ENCODE data around the gene PDZD4. TPM values are rescaled to one million over a fixed set of nuclear protein-coding genes. Genes with fewer than 3 reads are reported as not detected.

The PDZD4 gene
- total RNA-seq, 4 donors from 2014 or later: 2.0 to 6.3 (median 3.0) TPM

DNA sequence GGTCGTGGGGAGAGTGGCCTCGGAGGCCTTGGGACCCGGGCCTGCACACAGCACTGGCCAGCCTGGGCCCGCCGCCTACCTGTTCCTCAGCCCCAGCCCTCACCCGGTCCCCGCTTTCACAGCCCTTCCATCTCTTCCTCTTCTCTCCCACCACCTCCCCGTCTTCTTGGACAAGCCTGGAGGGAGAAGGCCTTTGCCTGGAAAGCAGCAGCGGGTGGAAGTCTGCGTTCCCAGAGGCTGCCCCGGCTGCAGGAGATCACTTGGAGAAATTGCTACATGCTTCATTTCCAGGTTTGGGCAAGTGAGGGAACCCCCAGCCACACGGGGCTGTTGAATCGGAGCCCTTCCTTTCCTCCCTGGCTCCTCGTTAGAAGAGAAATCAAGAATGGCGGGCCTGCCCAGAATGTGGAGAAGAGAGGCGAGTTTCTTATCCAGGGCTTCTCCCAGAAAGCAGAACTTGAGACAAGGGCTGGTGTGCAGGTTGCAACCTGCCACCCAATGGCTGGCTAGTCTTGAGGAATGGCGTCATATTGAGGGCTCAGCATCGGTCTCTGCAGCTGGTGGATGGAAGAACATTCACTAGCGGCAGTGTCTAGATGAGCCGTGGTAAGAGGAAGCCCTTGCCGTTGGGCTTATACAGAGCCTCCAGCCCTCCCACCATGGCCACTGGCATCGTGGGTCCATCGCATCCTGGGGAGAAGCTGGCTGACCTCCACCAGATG is 1.2 kb upstream of the PDZD4 start:
- Histone ChIP-seq H3K27me3 (peaks cover 15% of the 10 kb centered on the region), H3K36me3 (no peaks in the 10 kb centered on the region), H3K4me3 (no peak overlapping the region), H3K4me1 (peaks cover 18% of the 10 kb centered on the region), H3K27ac (no peak overlapping the region), H3K9me3 (no peaks in the 10 kb centered on the region)
- TF ChIP-seq POLR2AphosphoS5 (IDR thresholded peaks at IDR 0.05): no peak
- no peak for TF ChIP-seq POLR2A (IDR thresholded peaks at IDR 0.05)
- TF ChIP-seq, protein P1, sequence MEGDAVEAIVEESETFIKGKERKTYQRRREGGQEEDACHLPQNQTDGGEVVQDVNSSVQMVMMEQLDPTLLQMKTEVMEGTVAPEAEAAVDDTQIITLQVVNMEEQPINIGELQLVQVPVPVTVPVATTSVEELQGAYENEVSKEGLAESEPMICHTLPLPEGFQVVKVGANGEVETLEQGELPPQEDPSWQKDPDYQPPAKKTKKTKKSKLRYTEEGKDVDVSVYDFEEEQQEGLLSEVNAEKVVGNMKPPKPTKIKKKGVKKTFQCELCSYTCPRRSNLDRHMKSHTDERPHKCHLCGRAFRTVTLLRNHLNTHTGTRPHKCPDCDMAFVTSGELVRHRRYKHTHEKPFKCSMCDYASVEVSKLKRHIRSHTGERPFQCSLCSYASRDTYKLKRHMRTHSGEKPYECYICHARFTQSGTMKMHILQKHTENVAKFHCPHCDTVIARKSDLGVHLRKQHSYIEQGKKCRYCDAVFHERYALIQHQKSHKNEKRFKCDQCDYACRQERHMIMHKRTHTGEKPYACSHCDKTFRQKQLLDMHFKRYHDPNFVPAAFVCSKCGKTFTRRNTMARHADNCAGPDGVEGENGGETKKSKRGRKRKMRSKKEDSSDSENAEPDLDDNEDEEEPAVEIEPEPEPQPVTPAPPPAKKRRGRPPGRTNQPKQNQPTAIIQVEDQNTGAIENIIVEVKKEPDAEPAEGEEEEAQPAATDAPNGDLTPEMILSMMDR (IDR thresholded peaks at IDR 0.05): no peak
- TF ChIP-seq EP300 (IDR thresholded peaks at IDR 0.05): no peak
- DNase-seq (ENCODE audit: low spot score in 2 of 2): no peak
- 71% methylated on average over 23 of the region's 23 CpGs for WGBS

DNA sequence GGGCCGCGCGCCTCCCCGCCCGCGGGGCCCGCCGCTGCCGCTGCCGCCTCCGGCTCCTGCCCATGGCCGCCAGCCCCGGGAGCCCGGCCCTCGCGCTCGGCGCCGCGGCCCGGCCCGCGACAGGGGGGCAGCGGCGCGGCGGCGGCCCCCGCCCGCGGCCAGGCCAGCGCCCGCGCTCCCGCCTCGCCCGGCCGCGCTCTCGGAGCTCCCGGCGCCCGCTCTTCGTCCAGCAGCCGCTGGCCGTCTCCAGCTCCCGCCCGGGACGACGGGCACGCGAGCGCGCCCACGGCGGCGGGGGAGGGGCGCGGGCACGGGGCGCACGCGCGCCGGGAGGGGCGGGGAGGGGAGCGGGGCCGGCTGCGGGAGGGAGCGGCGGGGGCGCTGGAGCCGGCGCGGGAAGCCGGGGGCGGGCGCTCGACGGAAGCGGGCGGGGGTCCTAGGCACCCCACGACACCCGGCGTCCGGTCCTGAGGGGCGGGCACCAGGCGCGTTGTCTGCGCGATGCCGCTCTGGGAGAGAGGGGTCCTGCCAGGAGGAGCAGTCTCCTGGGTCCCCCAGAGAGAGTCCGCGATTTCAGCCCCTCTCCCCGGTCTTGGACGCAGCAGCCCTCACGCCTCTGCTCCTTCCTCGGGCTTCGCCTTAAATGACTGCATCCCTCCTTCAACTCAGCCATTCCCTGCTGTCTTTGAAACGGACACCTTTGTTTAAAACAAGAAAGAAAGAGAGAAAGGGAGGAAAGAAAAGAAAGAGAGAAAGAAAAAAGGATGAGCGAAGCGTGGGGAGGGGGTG is 490 bp upstream of the PDZD4 start:
- no peak for DNase-seq (ENCODE audit: low spot score in 2 of 2)
- Histone ChIP-seq H3K27ac (no peak overlapping the region), H3K4me1 (peaks cover 18% of the 10 kb centered on the region), H3K27me3 (peaks cover 15% of the 10 kb centered on the region), H3K4me3 (peak overlapping the region; percentile 48), H3K9me3 (no peaks in the 10 kb centered on the region), H3K36me3 (no peaks in the 10 kb centered on the region)
- WGBS: 52% methylated on average over 10 of the region's 102 CpGs
- TF ChIP-seq EP300 (IDR thresholded peaks at IDR 0.05): no peak
- TF ChIP-seq, protein P1 (IDR thresholded peaks at IDR 0.05): no peak
- no peak for TF ChIP-seq POLR2A (IDR thresholded peaks at IDR 0.05)
- no peak for TF ChIP-seq POLR2AphosphoS5 (IDR thresholded peaks at IDR 0.05)

DNA sequence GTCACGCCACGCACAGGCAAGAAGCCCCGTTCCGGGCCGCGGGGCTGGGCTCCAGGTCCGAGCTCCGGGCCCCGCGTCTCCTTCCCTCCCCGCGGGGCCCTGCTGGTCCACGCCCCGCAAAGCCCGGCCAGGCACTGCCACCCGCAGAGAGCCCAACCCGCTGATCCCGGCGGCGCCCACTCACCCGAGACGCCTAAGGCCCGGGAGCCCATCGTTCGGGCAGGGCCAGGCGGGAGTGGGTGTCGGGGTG is 870 bp downstream of the PDZD4 start:
- Histone ChIP-seq H3K4me3 (peak overlapping the region; percentile 48), H3K4me1 (peaks cover 18% of the 10 kb centered on the region), H3K36me3 (no peaks in the 10 kb centered on the region), H3K27ac (no peak overlapping the region), H3K27me3 (peaks cover 15% of the 10 kb centered on the region), H3K9me3 (no peaks in the 10 kb centered on the region)
- no peak for DNase-seq (ENCODE audit: low spot score in 2 of 2)
- TF ChIP-seq, protein P1 (IDR thresholded peaks at IDR 0.05): no peak
- WGBS: 43% methylated on average over 7 of the region's 27 CpGs

DNA sequence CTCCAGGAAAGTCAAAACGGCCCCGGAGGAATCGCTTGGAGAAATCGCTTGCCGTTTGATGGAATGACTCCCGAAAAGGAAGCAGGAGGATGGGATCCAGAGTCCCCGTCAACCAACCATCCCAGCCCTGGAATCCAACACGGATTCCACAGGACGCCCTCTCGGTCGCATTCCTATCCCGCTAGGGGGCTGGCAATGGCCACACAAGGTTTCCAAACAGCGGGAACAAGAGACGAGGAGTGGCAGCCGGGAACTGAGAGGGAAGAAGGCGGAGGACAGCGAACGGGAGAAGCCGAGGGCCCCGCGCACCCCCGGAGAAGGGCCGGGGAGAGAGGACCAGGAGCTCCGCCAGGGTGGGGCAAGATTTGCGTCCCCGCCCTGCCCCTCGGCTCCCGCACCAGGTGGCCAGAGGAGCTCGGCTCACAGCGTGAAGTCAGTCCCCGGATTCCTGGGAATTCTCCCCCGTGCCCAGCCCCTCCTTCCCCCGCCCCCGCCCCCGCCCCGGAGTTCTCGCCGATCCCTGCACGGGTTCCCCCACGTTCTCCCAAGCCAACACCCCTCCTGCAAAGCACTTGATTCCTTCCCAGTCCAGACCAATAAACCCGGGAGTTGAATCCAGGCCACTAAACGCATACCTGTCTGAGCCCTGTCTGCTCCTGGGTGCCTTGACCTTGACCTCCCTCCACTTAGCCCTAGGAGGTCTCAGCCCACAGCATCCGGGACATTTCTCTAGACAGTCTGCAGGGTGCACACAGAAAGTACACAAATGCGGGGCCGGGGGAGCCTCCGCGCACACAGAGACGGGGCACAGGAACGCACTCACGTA is 1.4 kb downstream of the PDZD4 start:
- peaks cover 18% of the 10 kb centered on the region for H3K4me1 ChIP-seq
- H3K4me3 ChIP-seq: peak overlapping the region; percentile 48
- H3K36me3 ChIP-seq: no peaks in the 10 kb centered on the region
- no peaks in the 10 kb centered on the region for H3K9me3 ChIP-seq
- TF ChIP-seq EP300 (IDR thresholded peaks at IDR 0.05) (no peak), POLR2A (IDR thresholded peaks at IDR 0.05) (no peak), POLR2AphosphoS5 (IDR thresholded peaks at IDR 0.05) (no peak)
- TF ChIP-seq, protein P1 (IDR thresholded peaks at IDR 0.05): no peak
- H3K27ac ChIP-seq: no peak overlapping the region
- WGBS: 29% methylated on average over 25 of the region's 50 CpGs
- no peak for DNase-seq (ENCODE audit: low spot score in 2 of 2)
- H3K27me3 ChIP-seq: peaks cover 15% of the 10 kb centered on the region

DNA sequence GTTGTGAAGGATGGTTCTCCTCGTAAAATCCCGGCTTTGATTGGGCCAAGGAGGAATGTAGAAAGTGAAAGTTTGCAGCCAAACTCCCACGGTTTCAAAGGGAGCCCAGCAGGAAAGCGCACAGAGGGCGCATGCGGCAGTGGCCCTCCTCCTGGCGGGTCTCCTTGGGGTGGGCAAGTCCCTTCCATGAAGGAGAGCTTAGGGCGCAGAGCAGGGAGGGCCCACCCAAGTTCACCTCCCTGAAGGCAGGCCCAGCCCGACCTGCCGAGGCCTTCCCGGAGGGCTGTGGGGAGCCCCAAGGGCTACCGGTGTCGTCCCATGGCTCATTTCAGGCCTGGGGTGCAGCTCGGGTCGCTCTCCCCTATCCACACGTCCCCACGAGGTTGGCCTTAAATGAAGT is 2.0 kb downstream of the PDZD4 start:
- Histone ChIP-seq H3K9me3 (no peaks in the 10 kb centered on the region), H3K4me3 (peak overlapping the region; percentile 48), H3K27me3 (peaks cover 15% of the 10 kb centered on the region), H3K4me1 (peaks cover 18% of the 10 kb centered on the region), H3K27ac (no peak overlapping the region), H3K36me3 (no peaks in the 10 kb centered on the region)
- TF ChIP-seq, protein P1 (IDR thresholded peaks at IDR 0.05): no peak
- no peak for TF ChIP-seq EP300 (IDR thresholded peaks at IDR 0.05)
- no peak for TF ChIP-seq POLR2AphosphoS5 (IDR thresholded peaks at IDR 0.05)
- WGBS: 39% methylated on average over 5 of the region's 17 CpGs
- no peak for DNase-seq (ENCODE audit: low spot score in 2 of 2)
